COLO668 (cell line): ENCODE measurements around the gene CKAP4.
"Not testable (repeated sequence)": the region's sequence is repeated elsewhere in the genome, so short reads cannot be mapped to it uniquely, and the experiment has no call there.

ENCODE experiments used
- DNase-seq: peaks from one replicate; lab custom pipeline; 2025; ENCODE audit not compliant: unreplicated experiment; lab: John Stamatoyannopoulos, UW

The CKAP4 gene, protein sequence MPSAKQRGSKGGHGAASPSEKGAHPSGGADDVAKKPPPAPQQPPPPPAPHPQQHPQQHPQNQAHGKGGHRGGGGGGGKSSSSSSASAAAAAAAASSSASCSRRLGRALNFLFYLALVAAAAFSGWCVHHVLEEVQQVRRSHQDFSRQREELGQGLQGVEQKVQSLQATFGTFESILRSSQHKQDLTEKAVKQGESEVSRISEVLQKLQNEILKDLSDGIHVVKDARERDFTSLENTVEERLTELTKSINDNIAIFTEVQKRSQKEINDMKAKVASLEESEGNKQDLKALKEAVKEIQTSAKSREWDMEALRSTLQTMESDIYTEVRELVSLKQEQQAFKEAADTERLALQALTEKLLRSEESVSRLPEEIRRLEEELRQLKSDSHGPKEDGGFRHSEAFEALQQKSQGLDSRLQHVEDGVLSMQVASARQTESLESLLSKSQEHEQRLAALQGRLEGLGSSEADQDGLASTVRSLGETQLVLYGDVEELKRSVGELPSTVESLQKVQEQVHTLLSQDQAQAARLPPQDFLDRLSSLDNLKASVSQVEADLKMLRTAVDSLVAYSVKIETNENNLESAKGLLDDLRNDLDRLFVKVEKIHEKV

DNA sequence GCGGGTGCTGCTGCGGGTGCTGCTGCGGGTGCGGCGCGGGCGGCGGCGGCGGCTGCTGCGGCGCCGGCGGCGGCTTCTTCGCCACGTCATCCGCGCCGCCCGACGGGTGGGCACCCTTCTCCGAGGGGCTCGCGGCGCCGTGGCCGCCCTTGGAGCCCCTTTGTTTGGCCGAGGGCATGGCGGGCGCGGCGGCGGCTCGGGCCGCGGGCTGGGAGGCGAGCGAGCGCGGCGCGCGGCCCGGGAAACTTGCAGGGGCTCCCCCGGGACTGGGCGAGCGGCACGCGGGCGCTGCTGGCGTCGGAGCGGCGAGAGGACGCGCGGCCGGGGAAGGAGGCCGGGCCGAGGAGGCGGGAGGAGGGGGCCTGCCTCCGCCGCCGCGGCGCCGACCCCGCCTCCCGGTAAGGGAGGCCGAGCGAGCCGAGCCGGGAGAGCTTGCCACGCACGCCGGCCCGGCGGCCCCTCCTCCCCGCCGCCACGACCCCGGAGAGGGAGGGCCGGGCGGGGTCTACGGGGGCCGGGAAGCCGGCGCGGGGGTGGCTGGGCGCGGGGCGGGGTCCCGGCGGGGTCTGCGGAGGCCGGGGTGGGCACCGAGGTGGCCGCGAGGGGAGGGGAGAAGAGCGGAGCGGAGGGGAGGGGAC lies at the start of gene CKAP4:
TSS of gene CKAP4 (minus strand) at position 347 of the 638 bp plus-strand sequence. CDS start at position 178, 169 bp downstream.
- DNase-seq, result peak; percentile 80

DNA sequence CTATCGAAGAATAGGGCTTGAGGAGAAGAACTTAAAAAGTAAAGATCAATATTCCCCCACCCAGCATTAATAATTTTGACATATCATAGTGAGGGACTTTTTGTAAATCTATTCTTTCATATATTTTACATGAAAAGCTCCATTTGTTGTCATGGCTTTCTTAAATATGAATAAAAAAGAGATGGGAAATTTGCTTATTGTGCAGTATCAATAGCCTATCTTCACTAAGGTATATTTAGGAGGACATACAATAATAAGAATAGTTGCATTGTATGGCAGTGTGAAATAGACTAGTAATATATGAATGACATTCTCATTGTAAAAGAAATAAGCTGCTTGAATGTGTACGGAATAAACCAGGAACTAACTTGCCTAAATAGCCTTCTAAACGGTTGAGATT lies 49.3 kb upstream of the CKAP4 start:
- DNase-seq, result no peak

DNA sequence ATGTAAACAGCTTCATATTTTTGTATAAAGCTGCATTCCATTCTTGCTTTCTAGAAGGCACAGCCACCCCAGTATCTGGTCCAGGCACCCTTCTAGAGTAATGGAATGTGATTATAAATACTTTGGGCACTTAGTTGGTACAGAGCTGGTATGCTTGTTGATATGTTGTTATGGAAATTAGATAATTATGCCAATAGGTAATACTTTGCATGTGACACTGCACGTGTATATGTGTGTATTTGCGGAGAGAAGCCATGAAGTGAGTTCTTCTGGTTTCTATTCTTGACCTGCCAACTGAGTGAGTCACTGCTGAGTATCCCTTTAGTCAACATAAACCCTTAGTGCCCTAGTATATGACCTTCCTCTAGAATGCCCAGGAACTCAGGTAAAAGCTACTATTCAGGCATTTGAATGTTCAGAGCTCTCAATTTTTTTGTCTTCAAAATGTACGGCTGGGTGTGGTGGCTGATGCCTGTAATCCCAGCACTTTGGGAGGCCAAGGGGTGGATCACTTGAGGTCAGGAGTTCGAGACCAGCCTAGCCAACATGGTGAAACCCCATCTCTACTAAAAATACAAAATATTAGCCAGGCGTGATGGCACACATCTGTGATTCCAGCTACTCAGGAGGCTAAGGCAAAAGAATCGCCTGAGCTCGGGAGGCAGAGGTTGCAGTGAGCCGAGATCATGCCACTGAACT lies 48.5 kb upstream of the CKAP4 start:
- DNase-seq, result no peak

DNA sequence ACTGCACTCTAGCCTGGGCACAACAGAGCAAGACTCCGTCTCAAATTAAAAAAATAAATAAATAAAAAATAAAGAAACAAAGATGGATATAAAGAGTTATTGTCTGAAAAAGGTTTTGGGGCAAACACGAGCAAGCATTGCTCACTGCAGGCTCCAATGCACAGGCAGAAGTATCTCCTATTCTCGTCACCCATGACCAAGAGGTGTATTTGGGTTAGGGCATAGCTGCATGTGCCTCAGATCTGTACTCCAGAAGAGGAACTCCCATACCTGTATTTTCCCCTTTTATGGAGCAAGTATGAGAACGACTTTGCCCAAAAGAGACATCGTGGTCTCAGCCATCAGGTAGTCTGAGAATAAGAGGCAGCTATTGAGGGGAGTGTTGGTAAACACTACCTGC lies 44.5 kb upstream of the CKAP4 start:
- DNase-seq, result no peak

DNA sequence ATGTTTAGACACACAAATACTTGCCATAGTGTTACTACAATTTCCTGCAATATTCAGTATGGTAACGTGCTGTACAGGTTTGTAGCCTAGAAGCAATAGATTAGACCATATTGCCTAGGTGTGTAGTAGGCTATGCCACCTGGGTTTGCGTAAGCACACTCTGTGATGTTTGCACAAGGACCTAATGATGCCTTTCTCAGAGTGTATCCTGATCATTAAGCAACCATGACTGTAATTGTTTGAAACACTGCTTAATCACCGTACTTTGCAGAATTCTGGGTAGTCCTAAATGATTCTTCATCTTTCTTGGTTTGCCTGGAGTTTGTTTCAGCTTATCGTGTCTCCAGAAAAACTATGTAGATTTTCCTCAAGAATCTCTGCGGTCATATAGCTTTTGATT lies 43.5 kb upstream of the CKAP4 start:
- DNase-seq, result peak; percentile 25

DNA sequence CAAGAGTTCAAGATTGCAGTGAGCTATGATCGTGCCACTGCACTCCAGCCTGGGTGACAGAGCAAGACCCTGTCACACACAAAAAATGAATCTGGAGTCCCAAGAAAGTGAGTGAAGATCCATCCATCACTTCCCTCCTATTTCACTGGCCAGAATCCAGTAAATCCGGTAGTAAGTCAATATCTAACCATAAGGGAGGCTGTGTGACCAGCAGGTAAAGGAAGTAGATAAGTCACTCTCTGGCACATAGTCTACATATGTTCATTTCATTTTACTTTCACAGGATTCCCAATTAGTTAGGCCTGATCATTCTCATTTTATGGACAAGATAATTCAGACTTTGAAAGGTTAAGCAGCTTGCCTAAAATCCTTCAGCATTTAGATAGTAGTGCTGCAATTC lies 42.8 kb upstream of the CKAP4 start:
- DNase-seq, result no peak

DNA sequence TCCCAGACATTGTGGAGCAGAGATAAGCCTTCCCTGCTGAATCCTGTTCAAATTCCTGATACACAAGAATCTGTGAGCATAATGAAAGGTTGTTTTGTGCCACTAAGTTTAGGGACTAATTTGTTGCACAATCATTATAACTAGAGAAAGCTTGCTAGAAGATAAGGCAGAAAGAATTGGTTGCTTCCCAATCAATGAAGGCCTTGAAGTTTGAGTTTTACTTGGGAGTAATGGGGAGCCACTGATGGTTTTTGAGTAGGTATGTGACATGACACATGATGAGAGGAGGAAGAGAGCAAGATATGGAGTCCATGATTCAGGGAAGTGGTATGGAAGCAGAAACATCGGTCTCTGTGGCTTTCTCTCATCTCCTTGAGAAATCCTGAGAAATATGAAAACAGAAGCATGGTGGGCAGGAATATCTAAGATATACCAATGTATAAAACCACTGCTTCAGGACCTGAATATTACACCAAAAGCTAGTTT lies 41.4 kb upstream of the CKAP4 start:
- no peak for DNase-seq

DNA sequence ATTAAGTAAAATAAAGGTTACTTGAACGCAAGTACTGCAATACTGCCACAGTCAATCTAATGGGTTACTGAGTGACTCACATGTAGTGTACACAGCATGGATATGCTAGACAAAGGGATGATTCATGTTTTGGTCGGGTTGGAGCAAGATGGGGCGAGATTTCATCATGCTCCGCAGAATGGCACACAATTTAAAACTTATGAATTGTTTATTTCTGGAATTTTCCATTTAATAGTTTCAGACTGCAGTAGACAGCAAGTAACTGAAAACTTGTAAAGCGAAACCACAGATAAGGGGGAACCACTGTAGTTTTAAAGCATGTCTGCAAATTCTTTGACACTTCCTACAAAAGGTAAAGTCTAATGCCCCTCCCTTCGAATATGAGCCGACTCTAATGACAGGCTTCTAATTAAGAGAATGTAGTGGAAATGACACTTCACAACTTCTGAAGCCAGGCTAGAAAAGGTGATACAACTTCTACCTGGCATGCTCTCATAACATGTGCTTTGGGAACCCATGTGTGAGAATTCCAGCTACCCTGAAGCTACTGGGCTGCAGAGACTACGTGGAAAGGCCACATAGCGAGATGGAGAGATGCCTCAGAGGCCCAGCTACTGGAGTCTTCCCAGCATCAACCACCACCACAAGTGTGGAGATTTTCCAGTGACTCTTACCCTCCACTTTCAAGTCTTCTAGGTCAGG lies 40.8 kb upstream of the CKAP4 start:
- DNase-seq, result peak; percentile 14

DNA sequence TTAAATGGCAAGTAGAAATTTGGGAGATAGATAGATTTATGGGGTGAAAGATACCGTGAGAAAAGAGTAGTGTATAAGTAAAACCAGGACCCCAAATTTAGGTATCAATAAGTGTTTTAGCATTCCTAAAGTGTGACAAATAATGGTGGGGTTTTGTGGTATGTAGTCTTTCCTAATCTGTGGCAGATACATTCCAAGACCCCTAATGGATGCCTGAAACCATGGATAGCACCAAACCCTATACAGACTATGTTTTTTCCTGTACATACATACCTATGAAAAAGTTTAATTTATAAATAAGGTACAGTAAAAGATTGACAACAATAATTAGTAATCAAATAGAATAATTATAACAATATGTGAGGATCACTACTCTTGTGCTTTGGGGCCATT lies 40.3 kb upstream of the CKAP4 start:
- DNase-seq, result no peak

DNA sequence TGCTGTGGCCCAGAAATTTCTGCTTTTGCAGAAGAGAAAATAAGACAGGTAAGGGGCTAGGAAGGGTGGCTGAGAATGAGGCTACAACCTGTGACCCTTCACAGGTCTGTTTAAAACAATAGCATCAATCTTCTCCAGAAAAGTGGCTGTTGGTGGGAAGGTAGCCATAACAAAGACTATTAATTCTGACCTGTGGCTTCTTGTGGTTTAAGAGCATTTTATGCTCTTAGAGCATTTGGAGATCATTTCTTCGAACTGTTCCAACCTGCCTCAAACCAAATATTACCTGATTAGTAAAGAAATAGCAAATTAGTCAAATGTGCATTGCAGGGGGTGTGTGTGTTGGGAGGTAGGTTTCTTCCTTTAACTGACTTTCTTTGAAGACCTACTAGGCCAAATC lies 39.5 kb upstream of the CKAP4 start:
- no peak for DNase-seq

DNA sequence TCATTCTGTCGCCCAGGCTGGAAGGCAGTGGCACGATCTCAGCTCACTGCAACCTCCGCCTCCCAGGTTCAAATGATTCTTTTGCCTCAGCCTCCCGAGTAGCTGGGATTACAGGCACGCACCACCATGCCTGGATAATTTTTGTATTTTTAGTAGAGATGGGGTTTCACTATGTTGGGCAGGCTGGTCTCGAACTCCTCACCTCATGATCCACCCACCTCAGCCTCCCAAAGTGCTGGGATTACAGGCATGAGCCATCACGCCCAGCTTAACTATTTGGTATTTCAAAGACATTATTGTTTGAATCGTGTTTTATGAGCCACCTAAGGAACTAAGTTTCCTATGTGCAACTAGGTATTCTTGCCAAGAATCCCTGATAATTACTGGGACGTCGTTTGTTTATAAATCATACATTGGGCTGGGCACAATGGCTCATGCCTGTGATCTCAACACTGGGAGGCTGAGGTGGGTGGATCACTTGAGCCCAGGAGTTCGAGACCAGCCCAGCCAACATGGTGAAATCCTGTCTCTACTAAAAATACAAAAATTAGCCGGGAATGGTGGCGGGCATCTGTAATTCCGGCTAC lies 38.8 kb upstream of the CKAP4 start:
- not testable (repeated sequence) for DNase-seq

DNA sequence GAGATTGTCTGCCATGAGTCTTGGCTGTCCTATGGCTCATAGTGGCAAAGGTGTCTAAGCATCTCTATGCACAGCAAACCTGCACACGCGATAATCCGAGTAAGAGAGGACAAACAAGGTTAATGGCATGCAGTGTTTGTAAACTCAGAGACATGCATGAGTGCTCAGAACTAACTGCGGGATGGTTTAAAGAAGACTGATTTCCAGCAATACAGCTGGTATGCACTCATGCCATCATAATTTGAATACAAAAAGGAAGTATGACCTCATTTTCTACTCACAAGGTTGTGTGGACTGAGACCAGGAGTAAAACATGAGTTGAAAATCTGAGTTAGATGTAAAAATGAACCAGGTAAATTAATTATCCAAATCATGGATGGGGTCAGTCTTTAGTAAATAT lies 38.2 kb upstream of the CKAP4 start:
- peak; percentile 24 for DNase-seq

DNA sequence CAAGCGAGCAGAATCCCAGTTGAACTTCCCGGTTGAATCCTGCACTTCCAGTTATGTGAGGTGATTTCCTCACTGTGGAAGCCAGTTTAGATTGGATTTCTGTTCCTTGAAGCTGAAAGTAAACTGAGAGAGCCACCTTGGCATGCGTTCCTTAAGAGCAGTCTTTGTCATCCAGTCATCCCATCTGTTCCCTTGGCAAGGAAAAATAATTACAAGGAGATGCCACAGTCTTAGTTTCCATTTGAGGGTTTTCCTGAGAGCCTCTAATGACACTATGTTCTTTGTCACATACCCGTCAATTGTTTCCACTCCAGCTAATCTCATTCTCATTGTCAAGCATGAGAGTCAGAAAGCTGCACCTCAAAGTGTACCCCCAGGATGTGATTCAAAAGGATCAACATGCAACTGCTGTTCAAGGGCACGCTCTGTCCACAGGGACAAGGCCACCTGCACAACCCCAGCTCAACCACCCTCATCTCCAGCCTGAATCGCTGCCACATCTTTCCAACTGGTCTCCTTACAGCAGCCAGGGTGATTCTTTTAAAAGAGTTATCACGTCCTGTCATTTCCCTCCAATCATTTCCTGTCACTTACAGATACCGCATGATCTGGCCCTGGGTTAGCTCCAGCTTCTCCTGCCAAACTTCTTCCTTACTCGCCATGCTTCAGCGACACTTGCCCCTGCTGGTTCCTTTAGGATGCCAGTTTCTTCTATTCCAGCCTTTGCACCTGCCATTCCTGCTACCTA lies 36.7 kb upstream of the CKAP4 start:
- DNase-seq, result no peak

DNA sequence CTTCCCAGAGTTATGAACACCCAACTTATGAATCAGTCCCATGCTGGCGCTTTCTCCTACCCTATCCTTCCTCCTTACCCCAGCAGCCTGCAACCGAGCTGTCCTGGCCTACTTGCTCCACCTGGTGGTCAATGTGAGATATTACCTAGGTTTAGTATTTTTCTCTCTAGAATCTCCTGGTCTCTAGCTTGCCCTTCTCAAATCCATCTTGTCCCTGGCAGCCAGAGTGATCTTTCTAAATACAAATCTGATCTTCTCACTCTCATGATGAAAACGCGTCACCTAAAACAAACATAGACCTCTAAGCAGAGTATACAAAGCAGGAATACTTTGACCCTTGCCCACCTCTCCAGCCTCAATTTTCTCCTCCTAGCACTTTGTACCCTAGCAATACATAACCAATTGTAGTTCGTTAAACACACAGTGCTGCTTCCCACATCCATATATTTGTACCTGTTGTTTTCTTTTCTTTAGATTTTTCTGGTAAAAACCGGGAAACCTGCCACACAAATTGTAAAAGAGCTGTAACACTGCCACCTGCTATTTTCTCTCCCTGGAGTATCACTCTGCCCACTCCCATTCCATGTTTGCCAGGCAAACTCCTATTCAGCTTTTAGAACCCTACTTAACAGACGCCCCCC lies 34.8 kb upstream of the CKAP4 start:
- peak; percentile 47 for DNase-seq

DNA sequence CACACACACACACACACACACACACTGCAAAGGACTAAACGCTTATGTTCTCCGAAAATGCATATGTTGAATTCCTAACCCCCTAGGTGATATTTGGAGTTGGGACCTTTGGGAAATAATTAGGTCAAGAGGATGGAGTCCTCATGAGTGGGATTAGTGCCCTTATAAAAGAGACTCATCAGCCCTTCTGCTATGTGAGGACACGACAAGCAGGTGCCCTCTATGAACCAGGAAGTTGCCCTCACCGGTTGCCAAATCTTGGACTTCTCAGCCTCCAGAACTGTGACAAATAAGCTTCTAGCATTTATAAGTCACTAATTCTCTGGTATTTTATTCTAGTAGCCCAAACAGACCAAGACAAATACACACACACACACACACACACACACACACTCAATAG lies 34.0 kb upstream of the CKAP4 start:
- no peak for DNase-seq

DNA sequence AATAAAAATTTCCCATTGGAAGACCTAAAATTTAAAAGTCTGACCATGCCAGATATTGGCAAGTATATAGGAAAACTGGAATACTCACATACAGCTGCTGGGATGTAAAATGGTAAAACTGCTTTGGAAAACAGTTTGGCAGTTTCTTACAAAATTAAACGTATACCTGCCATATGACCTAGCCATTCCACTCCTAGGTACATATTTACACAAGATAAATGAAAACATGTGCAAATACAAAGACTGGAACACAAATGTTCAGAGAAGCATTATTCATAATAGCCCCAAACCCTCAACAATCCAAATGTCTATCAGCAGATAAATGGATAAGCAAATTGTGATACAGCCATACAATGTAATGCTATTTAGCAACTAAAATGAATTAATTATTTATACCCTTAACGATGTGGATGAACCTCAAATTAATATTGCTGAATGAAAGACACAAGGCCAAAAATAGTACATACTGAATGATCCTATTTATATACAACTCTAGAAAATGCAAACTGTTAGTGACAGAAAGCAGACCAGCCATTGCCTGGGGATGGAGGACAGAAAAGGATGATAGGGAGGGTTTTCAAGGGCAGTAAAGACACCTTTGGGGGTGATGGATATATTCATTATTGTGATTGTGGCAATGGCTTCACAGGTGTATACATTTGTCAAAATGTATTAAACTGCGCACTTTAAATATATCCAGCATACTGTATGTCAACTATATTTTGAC lies 33.4 kb upstream of the CKAP4 start:
- DNase-seq, result no peak

DNA sequence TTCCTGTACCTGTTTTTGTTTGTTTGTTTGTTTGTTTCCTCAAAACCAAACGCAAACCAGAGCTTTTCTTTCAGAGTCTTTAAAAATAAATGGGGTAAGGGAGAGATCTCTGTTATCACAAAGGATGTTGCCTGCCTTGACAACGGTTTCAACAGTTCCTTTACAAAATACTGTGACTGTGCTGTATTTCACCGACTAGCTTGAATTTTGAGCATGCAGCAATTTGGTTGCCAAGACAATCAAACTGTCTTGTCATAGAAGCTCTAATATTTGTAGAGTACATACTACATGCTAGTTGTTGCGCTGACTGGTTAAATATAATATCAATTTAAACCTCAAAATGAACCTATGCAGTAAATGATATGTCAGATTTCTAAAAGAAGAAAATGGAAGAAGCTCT lies 32.3 kb upstream of the CKAP4 start:
- no peak for DNase-seq

DNA sequence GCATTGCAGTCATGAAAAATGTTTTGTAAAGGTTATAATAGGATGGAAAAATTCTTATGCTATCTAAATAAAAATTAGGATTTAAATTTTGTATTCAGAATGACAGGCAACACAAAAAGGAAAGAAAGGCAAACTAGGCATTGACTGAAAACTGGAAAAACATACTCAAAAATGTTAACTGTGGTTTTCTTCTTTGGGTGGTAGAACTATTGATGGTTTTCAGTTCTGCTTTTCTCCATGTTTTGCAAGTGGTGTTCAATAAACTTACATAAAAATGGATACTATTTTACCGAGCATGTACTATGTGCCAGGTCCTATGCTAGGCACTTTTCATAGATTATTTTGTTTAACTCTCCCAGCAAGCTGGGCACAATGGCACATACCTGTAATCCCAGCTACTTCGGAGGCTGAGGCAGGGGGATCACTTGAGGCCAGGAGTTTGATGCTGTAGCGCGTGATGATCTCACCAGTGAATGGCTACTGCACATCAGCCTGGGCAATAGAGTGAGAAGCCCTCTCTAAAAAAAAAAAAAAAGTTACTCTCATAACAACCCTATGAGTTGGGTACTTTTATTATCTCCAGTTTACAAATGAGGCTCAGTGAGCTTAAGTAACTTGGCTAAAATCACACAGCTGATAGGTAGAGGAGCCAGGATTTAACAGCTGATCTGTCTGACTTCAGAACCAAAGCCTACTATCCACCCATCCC lies 28.4 kb upstream of the CKAP4 start:
- DNase-seq, result no peak
